ENCODE data around the gene ENC1.
"Not testable (repeated sequence)": the region's sequence is repeated elsewhere in the genome, so short reads cannot be mapped to it uniquely, and the experiment has no call there.

Gene ENC1, protein sequence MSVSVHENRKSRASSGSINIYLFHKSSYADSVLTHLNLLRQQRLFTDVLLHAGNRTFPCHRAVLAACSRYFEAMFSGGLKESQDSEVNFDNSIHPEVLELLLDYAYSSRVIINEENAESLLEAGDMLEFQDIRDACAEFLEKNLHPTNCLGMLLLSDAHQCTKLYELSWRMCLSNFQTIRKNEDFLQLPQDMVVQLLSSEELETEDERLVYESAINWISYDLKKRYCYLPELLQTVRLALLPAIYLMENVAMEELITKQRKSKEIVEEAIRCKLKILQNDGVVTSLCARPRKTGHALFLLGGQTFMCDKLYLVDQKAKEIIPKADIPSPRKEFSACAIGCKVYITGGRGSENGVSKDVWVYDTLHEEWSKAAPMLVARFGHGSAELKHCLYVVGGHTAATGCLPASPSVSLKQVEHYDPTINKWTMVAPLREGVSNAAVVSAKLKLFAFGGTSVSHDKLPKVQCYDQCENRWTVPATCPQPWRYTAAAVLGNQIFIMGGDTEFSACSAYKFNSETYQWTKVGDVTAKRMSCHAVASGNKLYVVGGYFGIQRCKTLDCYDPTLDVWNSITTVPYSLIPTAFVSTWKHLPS

DNA sequence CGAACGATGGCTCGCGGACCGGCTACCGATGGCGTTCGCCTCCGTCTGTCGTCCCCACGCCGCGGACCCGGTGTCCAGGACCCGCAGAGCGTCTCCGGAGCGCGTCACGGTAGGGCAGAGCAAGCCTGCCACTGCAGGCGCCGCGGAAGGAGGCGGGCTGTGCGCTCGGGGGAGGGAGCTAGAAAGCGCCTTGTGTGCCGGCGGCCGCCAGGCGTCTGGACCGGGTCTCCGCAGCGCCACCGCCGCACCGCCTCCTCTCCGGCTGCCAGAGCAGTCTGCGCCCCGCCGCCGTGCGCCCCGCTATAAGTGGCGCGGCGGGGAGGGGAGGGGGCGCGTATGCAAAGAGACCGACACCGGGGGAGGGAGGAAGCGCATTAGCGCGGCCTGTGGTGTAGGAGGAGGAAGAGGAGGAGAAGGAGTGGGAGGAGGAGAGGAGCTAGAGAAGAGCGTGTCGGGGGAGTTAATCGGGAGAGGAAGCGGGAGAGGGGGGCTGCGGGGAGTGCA, at the start of gene ENC1:
TSS of gene ENC1 (minus strand) at position 279 of the 504 bp plus-strand sequence. CDS start 4,243 bp downstream, outside the sequence.
- no peaks in the 10 kb centered on the region for H3K9me3 Mint-ChIP-seq
- no peaks in the 10 kb centered on the region for H3K36me3 Mint-ChIP-seq
- H3K27ac Mint-ChIP-seq: peak within 1 kb of the TSS; percentile 41
- peaks cover 38% of the 10 kb centered on the region for H3K4me1 Mint-ChIP-seq
- peak within 1 kb of the TSS; percentile 88 for H3K4me3 Mint-ChIP-seq
- H3K27me3 Mint-ChIP-seq: peaks cover 10% of the 10 kb centered on the region

- Mint-ChIP-seq H3K27ac (no peak overlapping the region), H3K9me3 (no peaks in the 10 kb centered on the region), H3K27me3 (no peaks in the 10 kb centered on the region), H3K4me3 (peak overlapping the region; percentile 45), H3K36me3 (peaks cover 4% of the 10 kb centered on the region), H3K4me1 (peaks cover 28% of the 10 kb centered on the region)
Observed at GRCh38 chr5:74686962-74687751, 46.6 kb upstream of the ENC1 start.

GRCh38 chr5:74685979-74686631, 45.6 kb upstream of the ENC1 start:
- Mint-ChIP-seq H3K4me1 (peaks cover 28% of the 10 kb centered on the region), H3K27ac (peak overlapping the region; percentile 44), H3K27me3 (no peaks in the 10 kb centered on the region), H3K4me3 (peak overlapping the region; percentile 81), H3K9me3 (no peaks in the 10 kb centered on the region), H3K36me3 (peaks cover 4% of the 10 kb centered on the region)

DNA sequence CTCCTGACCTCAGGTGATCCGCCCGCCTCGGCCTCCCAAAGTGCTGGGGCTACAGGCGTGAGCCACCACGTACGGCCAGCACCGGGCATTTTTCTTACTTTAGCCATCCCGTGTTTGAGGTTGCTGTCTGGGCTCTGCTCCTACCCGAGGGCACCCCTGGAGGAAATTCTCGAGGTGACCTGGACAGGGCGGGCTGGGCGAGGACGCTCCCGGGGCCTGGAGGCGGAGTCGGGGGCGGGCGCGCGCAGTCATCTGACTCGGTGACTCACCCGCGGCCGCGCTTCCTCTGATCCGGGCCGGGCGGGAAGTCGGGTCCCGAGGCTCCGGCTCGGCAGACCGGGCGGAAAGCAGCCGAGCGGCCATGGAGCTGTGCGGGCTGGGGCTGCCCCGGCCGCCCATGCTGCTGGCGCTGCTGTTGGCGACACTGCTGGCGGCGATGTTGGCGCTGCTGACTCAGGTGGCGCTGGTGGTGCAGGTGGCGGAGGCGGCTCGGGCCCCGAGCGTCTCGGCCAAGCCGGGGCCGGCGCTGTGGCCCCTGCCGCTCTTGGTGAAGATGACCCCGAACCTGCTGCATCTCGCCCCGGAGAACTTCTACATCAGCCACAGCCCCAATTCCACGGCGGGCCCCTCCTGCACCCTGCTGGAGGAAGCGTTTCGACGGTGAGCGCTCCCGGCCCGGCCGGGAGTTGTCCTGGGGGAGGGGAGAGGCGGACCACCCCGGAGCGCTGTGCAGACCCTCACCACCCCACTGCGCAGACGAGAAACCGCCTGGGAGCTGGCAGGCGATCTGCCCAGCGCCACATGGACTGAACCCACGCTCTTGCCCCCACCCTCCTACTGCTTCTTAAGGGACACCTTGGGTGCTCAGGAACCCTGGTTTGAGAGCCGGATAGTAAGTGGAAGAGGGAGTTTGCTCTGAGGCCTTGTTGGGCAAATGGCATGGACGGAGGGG, 44.6 kb upstream of the ENC1 start, which contains the start of gene HEXB:
TSS of gene HEXB (plus strand) at position 334 of the 952 bp plus-strand sequence. CDS start at position 362, 28 bp downstream.
- Mint-ChIP-seq H3K9me3 (no peaks in the 10 kb centered on the region), H3K4me1 (peaks cover 28% of the 10 kb centered on the region), H3K4me3 (peak within 1 kb of the TSS; percentile 82), H3K36me3 (peaks cover 1% of the 10 kb centered on the region), H3K27me3 (no peaks in the 10 kb centered on the region), H3K27ac (peak within 1 kb of the TSS; percentile 46)

- H3K27ac Mint-ChIP-seq: no peak overlapping the region
- no peaks in the 10 kb centered on the region for H3K36me3 Mint-ChIP-seq
- H3K9me3 Mint-ChIP-seq: no peaks in the 10 kb centered on the region
- H3K4me1 Mint-ChIP-seq: peaks cover 3% of the 10 kb centered on the region
- H3K27me3 Mint-ChIP-seq: no peaks in the 10 kb centered on the region
- no peak overlapping the region for H3K4me3 Mint-ChIP-seq
Observed at GRCh38 chr5:74679966-74680365, 39.4 kb upstream of the ENC1 start.

GRCh38 chr5:74679300-74679699, 38.8 kb upstream of the ENC1 start:
- not testable (repeated sequence) for H3K4me3 Mint-ChIP-seq, H3K9me3 Mint-ChIP-seq, H3K4me1 Mint-ChIP-seq, H3K36me3 Mint-ChIP-seq, H3K27ac Mint-ChIP-seq, H3K27me3 Mint-ChIP-seq

- H3K27me3 Mint-ChIP-seq, H3K36me3 Mint-ChIP-seq, H3K4me3 Mint-ChIP-seq, H3K27ac Mint-ChIP-seq, H3K9me3 Mint-ChIP-seq, H3K4me1 Mint-ChIP-seq: not testable (repeated sequence)
Observed at GRCh38 chr5:74678123-74678522, 37.6 kb upstream of the ENC1 start.

DNA sequence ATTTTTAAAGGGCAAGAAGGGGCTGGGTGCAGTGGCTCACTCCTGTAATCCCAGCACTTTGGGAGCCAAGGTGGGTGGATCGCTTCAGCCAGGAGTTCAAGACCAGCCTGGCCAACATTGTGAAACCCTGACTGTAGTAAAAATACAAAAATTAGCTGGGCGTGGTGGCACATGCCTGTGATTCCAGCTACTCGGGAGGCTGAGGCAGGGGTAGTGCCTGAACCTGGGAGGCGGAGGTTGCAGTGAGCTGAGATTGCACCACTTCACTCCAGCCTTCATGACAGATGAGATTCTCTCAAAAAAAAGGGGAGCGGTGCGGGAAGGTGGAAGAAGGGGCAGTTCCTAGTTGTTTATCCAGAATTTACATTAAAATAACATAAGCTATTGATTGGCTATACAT, 35.9 kb upstream of the ENC1 start:
- H3K4me3 Mint-ChIP-seq, H3K36me3 Mint-ChIP-seq, H3K27me3 Mint-ChIP-seq, H3K9me3 Mint-ChIP-seq, H3K4me1 Mint-ChIP-seq, H3K27ac Mint-ChIP-seq: not testable (repeated sequence)

GRCh38 chr5:74673011-74673790, 32.7 kb upstream of the ENC1 start:
- H3K4me3 Mint-ChIP-seq: no peak overlapping the region
- no peaks in the 10 kb centered on the region for H3K9me3 Mint-ChIP-seq
- H3K4me1 Mint-ChIP-seq: no peaks in the 10 kb centered on the region
- no peaks in the 10 kb centered on the region for H3K36me3 Mint-ChIP-seq
- H3K27me3 Mint-ChIP-seq: no peaks in the 10 kb centered on the region
- H3K27ac Mint-ChIP-seq: no peak overlapping the region

GRCh38 chr5:74672215-74672877, 31.8 kb upstream of the ENC1 start:
- H3K36me3 Mint-ChIP-seq: no peaks in the 10 kb centered on the region
- H3K27ac Mint-ChIP-seq: no peak overlapping the region
- H3K9me3 Mint-ChIP-seq: no peaks in the 10 kb centered on the region
- H3K4me1 Mint-ChIP-seq: no peaks in the 10 kb centered on the region
- H3K27me3 Mint-ChIP-seq: no peaks in the 10 kb centered on the region
- no peak overlapping the region for H3K4me3 Mint-ChIP-seq

- H3K9me3 Mint-ChIP-seq: no peaks in the 10 kb centered on the region
- H3K27ac Mint-ChIP-seq: no peak overlapping the region
- no peaks in the 10 kb centered on the region for H3K27me3 Mint-ChIP-seq
- H3K4me3 Mint-ChIP-seq: no peak overlapping the region
- no peaks in the 10 kb centered on the region for H3K36me3 Mint-ChIP-seq
- H3K4me1 Mint-ChIP-seq: no peaks in the 10 kb centered on the region
Observed at GRCh38 chr5:74670396-74671038, 30.0 kb upstream of the ENC1 start.

DNA sequence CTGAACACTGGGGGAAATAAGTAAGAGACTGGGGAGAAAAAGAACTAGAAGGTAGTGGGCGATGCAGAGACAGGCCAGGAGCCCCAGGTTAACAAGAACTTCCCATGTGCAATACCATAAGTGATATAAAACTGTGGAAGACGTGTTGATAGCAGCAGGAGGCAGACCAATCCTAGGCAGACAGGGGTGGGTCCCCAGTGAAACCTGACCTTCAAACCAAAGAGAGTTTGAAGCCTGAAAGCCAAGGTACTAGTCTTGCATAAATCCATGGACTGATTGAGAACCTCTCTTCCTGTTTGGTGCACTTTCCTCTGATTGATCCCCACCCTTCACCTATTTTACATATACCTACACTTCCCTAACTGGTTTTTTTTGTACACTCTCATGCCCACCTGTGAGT, 29.3 kb upstream of the ENC1 start:
- Mint-ChIP-seq H3K4me3 (no peak overlapping the region), H3K27ac (no peak overlapping the region), H3K4me1 (no peaks in the 10 kb centered on the region), H3K36me3 (no peaks in the 10 kb centered on the region), H3K9me3 (no peaks in the 10 kb centered on the region), H3K27me3 (no peaks in the 10 kb centered on the region)

GRCh38 chr5:74667396-74667795, 26.9 kb upstream of the ENC1 start:
- peaks cover 4% of the 10 kb centered on the region for H3K27me3 Mint-ChIP-seq
- no peaks in the 10 kb centered on the region for H3K9me3 Mint-ChIP-seq
- no peaks in the 10 kb centered on the region for H3K36me3 Mint-ChIP-seq
- no peak overlapping the region for H3K4me3 Mint-ChIP-seq
- no peaks in the 10 kb centered on the region for H3K4me1 Mint-ChIP-seq
- no peak overlapping the region for H3K27ac Mint-ChIP-seq

Data from activated naive CD4-positive, alpha-beta T cell treated with anti-CD3 and anti-CD28 coated beads, Interleukin-2, amount 50 U/mL, for 24 hours (primary cell).